Liver (tissue), 3 donors: ENCODE results near the gene LSM2.

Experiments used
- ATF3 ChIP-seq: IDR thresholded peaks from 2 replicates; pipeline ENCODE4 v1.6.1; 2016; ENCODE audit warnings: antibody characterized with exemption
- CTCF ChIP-seq: fragments of 150-350 bp; IDR thresholded peaks from 2 replicates; pipeline ENCODE4 v1.5.1; 2017; ENCODE audit warnings: improper control_type of control experiment, low read depth, low read length; ENCODE audit not compliant: missing input control
- FOXA1 ChIP-seq: IDR thresholded peaks from 2 replicates; pipeline ENCODE4 v1.6.1; 2016; ENCODE audit warnings: antibody characterized with exemption
- GABPA ChIP-seq, 2 donors: IDR thresholded peaks in 1 of 2; conservative IDR thresholded peaks in 1 of 2; 2 replicates each; pipeline ENCODE4 v1.6.1; 2016; ENCODE audit warnings: antibody characterized with exemption in 2 of 2, mild to moderate bottlenecking in 1 of 2, moderate library complexity in 1 of 2
- HNF4A ChIP-seq, 2 donors: conservative IDR thresholded peaks; 2 replicates each; pipeline ENCODE4 v1.6.1; 2016; ENCODE audit warnings: antibody characterized with exemption in 2 of 2, mild to moderate bottlenecking in 2 of 2
- HNF4G ChIP-seq: IDR thresholded peaks from 2 replicates; pipeline ENCODE4 v1.6.1; 2016; ENCODE audit warnings: antibody characterized with exemption
- JUND ChIP-seq, 2 donors: IDR thresholded peaks; 2 replicates each; pipeline ENCODE4 v1.6.1; 2016; ENCODE audit warnings: antibody characterized with exemption in 2 of 2
- MAX ChIP-seq: IDR thresholded peaks from 2 replicates; pipeline ENCODE4 v1.6.1; 2016; ENCODE audit warnings: antibody characterized with exemption
- RAD21 ChIP-seq, 2 donors: IDR thresholded peaks; 2 replicates each; pipeline ENCODE4 v1.6.1; 2016; ENCODE audit warnings: antibody characterized with exemption in 2 of 2, mild to moderate bottlenecking in 2 of 2
- REST ChIP-seq: IDR thresholded peaks from 2 replicates; pipeline ENCODE4 v1.6.1; 2016; ENCODE audit warnings: antibody characterized with exemption, mild to moderate bottlenecking
- RXRA ChIP-seq, 2 donors: IDR thresholded peaks; 2 replicates each; pipeline ENCODE4 v1.6.1; 2017 to 2018; ENCODE audit warnings: antibody characterized with exemption in 2 of 2, mild to moderate bottlenecking in 1 of 2
- SP1 ChIP-seq: IDR thresholded peaks from 2 replicates; pipeline ENCODE4 v1.6.1; 2018; ENCODE audit warnings: antibody characterized with exemption, mild to moderate bottlenecking
- TAF1 ChIP-seq: conservative IDR thresholded peaks from 2 replicates; pipeline ENCODE4 v1.6.1; 2016; ENCODE audit warnings: antibody characterized with exemption, mild to moderate bottlenecking
- YY1 ChIP-seq: IDR thresholded peaks from 2 replicates; pipeline ENCODE4 v1.6.1; 2016; ENCODE audit warnings: antibody characterized with exemption, mild to moderate bottlenecking
- donor health status: healthy.
- donor health status: healthy.

GRCh38 chr6:31825553-31825952, 18.8 kb upstream of the LSM2 start:
- TF ChIP-seq TAF1 (no peak), CTCF (no peak), MAX (no peak), RAD21 (IDR thresholded peaks at IDR 0.05) (no peak), GABPA (IDR thresholded peaks at IDR 0.05 in 1 of 2, conservative IDR thresholded peaks at IDR 0.05 in 1 of 2) (no peak), REST (no peak), JUND (IDR thresholded peaks at IDR 0.05) (no peak), ATF3 (no peak), RXRA (IDR thresholded peaks at IDR 0.05) (no peak), HNF4A (conservative IDR thresholded peaks at IDR 0.05) (no peak), FOXA1 (no peak), SP1 (no peak), HNF4G (no peak), YY1 (no peak)
